ENCODE results near the gene SKI.

The SKI gene

DNA sequence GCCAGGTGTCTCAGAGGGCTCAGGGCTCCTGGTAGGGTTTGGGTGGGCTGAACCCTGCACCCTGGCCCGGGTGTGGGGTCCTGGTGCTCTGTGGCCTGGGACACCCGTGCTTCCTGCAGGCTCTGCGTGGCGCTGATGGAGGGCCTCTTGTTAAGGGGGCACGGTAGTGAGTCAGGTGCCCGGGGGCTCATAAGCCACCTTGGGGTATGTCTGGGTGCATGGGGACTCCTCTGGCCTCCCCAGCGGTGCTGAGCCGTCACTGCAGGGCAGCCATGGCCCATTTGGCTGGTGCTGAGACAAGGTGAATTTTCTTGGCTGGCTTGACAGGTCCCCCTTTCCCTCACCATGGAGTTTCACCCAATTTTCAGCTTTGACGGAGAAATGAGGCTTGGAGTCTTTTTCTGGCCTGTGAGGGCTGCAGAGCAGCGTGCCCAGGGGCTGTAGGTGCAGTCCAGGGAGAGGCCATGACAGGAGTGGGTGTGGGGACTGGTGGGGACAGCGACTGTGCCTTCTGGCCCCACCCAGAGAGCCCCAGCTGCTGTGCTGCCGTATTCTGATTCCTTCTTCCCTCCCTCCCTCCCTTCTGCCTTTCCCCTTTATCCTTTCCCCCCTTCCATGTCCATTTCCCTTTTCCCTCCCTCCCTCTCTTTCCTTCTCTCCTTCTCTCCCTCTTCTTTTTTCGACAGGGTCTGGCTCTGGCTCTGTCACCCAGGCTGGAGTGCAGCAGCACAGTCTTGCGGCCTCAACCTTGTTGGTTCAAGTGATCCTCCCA is 40.4 kb downstream of the SKI start:
- no peak for DNase-seq (ENCODE audit: low read depth, low spot score)
- in situ Hi-C loops (cut with HindIII; ENCODE audit: low sequenced_read_pairs), result no loop called here
- TF ChIP-seq CTCF (IDR thresholded peaks at IDR 0.05; ENCODE audit: low read depth, low read length), result no peak
- no peak overlapping the region for H3K4me3 ChIP-seq (ENCODE audit: low read depth, low read length)

GRCh38 chr1:2269193-2269921 is 41.2 kb downstream of the SKI start:
- no peak for TF ChIP-seq CTCF (IDR thresholded peaks at IDR 0.05; ENCODE audit: low read depth, low read length)
- no peak overlapping the region for H3K4me3 ChIP-seq (ENCODE audit: low read depth, low read length)
- in situ Hi-C loops (cut with HindIII; ENCODE audit: low sequenced_read_pairs), result no loop called here
- no peak for DNase-seq (ENCODE audit: low read depth, low spot score)

DNA sequence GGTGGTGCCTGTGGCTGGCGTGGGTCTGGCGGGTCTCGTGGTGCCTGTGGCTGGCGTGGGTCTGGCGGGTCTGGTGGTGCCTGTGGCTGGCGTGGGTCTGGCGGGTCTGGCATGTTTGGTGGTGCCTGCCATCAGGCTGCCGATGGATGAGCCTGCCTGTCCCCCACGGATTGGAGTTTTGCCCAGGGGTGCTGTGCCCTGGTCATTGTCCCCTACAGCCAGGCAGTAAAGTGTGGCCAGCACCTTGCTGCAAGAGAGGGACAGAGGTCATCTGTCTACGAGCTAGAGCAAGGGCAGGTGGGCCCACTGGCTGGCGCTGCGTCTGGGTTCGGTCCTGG is 41.8 kb downstream of the SKI start:
- no peak for DNase-seq (ENCODE audit: low read depth, low spot score)
- in situ Hi-C loops (cut with HindIII; ENCODE audit: low sequenced_read_pairs), result no loop called here
- no peak overlapping the region for H3K4me3 ChIP-seq (ENCODE audit: low read depth, low read length)
- TF ChIP-seq CTCF (IDR thresholded peaks at IDR 0.05; ENCODE audit: low read depth, low read length), result no peak

DNA sequence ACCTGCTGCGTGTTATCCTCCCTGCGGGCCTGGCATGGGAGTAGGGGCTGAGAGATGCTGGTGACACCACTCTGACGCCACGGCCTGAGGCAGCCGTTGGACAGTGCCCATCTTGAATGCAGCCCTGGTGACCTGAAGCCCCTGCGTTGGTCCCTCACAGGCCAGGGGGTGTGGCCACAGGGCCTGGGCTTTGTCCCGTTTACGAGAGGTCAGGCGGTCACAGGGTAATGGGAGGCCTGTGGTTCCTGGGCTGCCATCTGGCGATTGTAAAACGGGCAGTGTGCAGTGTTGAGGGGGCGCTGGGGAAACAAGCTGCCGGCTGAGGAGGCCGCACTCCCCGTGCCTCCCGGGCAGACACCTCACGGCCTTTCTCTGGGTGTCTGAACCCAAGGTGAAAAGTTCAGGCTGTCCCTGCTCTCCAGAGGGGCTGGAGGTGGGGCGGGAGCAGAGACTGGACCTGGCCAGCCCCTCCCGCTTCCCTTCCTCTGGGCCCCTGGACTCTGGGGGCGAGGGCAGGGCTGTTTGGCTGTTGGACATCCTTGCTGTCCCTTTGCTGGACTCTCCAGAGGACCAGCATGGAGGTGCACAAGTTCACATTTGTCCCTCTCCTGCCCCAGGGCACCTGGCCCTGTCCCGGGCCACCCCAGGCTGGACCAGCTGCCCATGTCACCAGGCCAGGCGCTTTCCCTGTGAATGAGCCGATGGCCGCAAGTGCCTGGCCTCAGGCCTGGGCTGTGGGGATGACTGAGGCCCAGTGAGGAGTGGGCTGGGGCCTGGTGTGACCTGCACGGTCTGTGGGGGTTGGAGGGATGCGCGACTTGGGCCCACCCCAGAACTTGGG is 42.4 kb downstream of the SKI start:
- in situ Hi-C loops (cut with HindIII; ENCODE audit: low sequenced_read_pairs), result no loop called here
- no peak overlapping the region for H3K4me3 ChIP-seq (ENCODE audit: low read depth, low read length)
- no peak for TF ChIP-seq CTCF (IDR thresholded peaks at IDR 0.05; ENCODE audit: low read depth, low read length)
- no peak for DNase-seq (ENCODE audit: low read depth, low spot score)

- H3K4me3 ChIP-seq (ENCODE audit: low read depth, low read length), result no peak overlapping the region
- in situ Hi-C loops (cut with HindIII; ENCODE audit: low sequenced_read_pairs), result no loop called here
- TF ChIP-seq CTCF (IDR thresholded peaks at IDR 0.05; ENCODE audit: low read depth, low read length), result no peak
- DNase-seq (ENCODE audit: low read depth, low spot score), result no peak
These were observed 43.1 kb downstream of the SKI start for GRCh38 chr1:2271211-2271721.
